A549 (cell line): Measurements from ENCODE around the gene DPM1. TPM values are rescaled to one million over a fixed set of nuclear protein-coding genes. Genes with fewer than 3 reads are reported as not detected.

ENCODE experiments used
- ATAC-seq, 2 experiments: fragments of 200-7000 bp in 1 of 2; fragments of >200 bp in 1 of 2; cut with Nextera tagmentation in 1 of 2; cut with Tn5 transposase in 1 of 2; 3 replicates each; pipeline versions ENCODE4 v1.8.0 to v1.9.1; 2018 to 2020; ENCODE audit warnings: mild to moderate bottlenecking in 1 of 2, moderate library complexity in 1 of 2
- CTCF ChIA-PET: fragments of 300-600 bp; sonication (Branson Sonifier 250); formaldehyde crosslinking; extraction: SDS; loops from one replicate; lab custom pipeline; 2021; ENCODE audit warnings: antibody characterized with exemption, inconsistent platforms; lab: Yijun Ruan, JAX
- POLR2A ChIA-PET: fragments of 350-600 bp; formaldehyde crosslinking; extraction: SDS; loops from one replicate; lab custom pipeline; 2021; ENCODE audit warnings: antibody characterized with exemption, inconsistent platforms; lab: Yijun Ruan, JAX
- DNase-seq, 2 experiments: peaks; one replicate each; pipeline versions ENCODE4 v3.0.0 to v3.0.0-alpha.2; 2011 to 2016; ENCODE audit warnings: low read depth in 1 of 2, low spot score in 1 of 2
- FAIRE-seq: peaks from 2 replicates; lab custom pipeline; 2011; peaks lifted over from hg19 to GRCh38; lab: Jason Lieb, UNC
- H3K27ac ChIP-seq, 2 experiments: fragments of >200 bp; sonication (Bioruptor Twin); formaldehyde crosslinking; 3 replicates each; pipeline ENCODE4 v1.5.1; 2016 to 2017
- H3K4me1 ChIP-seq: fragments of >200 bp; sonication (Bioruptor Twin); formaldehyde crosslinking; 3 replicates; pipeline ENCODE4 v1.6.1; 2016
- H3K4me2 ChIP-seq: fragments of >200 bp; sonication (Bioruptor Twin); formaldehyde crosslinking; 3 replicates; pipeline ENCODE4 v1.6.1; 2016
- H3K4me3 ChIP-seq: fragments of >200 bp; sonication (Bioruptor Twin); formaldehyde crosslinking; 3 replicates; pipeline ENCODE4 v1.5.1; 2016
- H3K9me3 ChIP-seq: fragments of >200 bp; sonication (Bioruptor Twin); formaldehyde crosslinking; 3 replicates; pipeline ENCODE4 v1.6.1; 2016
- CBX8 ChIP-seq: fragments of 200-600 bp; sonication (generic); IDR thresholded peaks from 2 replicates; pipeline ENCODE4 v1.6.1; 2016
- CHD4 ChIP-seq: fragments of 200-600 bp; sonication (generic); IDR thresholded peaks from 2 replicates; pipeline ENCODE4 v1.6.1; 2016; ENCODE audit warnings: antibody characterized with exemption, mild to moderate bottlenecking, borderline replicate concordance
- EHMT2 ChIP-seq: fragments of 200-600 bp; sonication (generic); IDR thresholded peaks from 2 replicates; pipeline ENCODE4 v1.6.1; 2016; ENCODE audit warnings: antibody characterized with exemption, low read depth, mild to moderate bottlenecking, moderate library complexity
- EP300 ChIP-seq, 2 experiments: fragments of >200 bp; sonication (Bioruptor Twin); formaldehyde crosslinking; IDR thresholded peaks; 2 replicates in 1 of 2; 3 replicates in 1 of 2; pipeline ENCODE4 v1.6.1; 2016 to 2017
- ESRRA ChIP-seq: fragments of 150-350 bp; IDR thresholded peaks from 2 replicates; pipeline ENCODE4 v1.6.1; 2014; ENCODE audit warnings: mild to moderate bottlenecking, low read length, borderline replicate concordance
- FOXS1 ChIP-seq: fragments of 250-450 bp; sonication (Bioruptor Pico); IDR thresholded peaks from 2 replicates; pipeline ENCODE4 v1.5.0; 2020; ENCODE audit warnings: mild to moderate bottlenecking, moderate library complexity
- GATA3 ChIP-seq: IDR thresholded peaks from 2 replicates; pipeline ENCODE4 v1.6.1; 2012; ENCODE audit warnings: borderline replicate concordance
- HDAC2 ChIP-seq: fragments of 200-600 bp; sonication (generic); IDR thresholded peaks from 2 replicates; pipeline ENCODE4 v1.6.1; 2016
- HEYL ChIP-seq: fragments of 250-450 bp; sonication (Bioruptor Pico); IDR thresholded peaks from 2 replicates; pipeline ENCODE4 v1.8.0; 2021; ENCODE audit warnings: mild to moderate bottlenecking, moderate library complexity
- HOXA7 ChIP-seq: fragments of 250-450 bp; sonication (Bioruptor Pico); IDR thresholded peaks from 2 replicates; pipeline ENCODE4 v1.5.0; 2020; ENCODE audit warnings: mild to moderate bottlenecking, moderate library complexity
- KDM1A ChIP-seq: fragments of 200-600 bp; sonication (generic); IDR thresholded peaks from 2 replicates; pipeline ENCODE4 v1.6.1; 2016; ENCODE audit warnings: low read depth, mild to moderate bottlenecking
- MAFK ChIP-seq: fragments of 450-650 bp; IDR thresholded peaks from 2 replicates; pipeline ENCODE4 v1.6.1; 2014; ENCODE audit not compliant: partially characterized antibody
- MAZ ChIP-seq: fragments of 150-350 bp; IDR thresholded peaks from 2 replicates; pipeline ENCODE4 v1.6.1; 2014; ENCODE audit warnings: antibody characterized with exemption, low read depth, low read length, borderline replicate concordance
- NR3C1 ChIP-seq: fragments of >200 bp; sonication (Bioruptor Twin); formaldehyde crosslinking; IDR thresholded peaks from 3 replicates; pipeline ENCODE4 v1.6.1; 2017
- PBX3 ChIP-seq: IDR thresholded peaks from 2 replicates; pipeline ENCODE4 v1.6.1; 2012
- PHF8 ChIP-seq: fragments of 200-600 bp; sonication (generic); IDR thresholded peaks from 2 replicates; pipeline ENCODE4 v1.6.1; 2016; ENCODE audit warnings: low read depth, mild to moderate bottlenecking, antibody characterized with exemption, moderate library complexity, borderline replicate concordance
- RARB ChIP-seq: fragments of 250-450 bp; sonication (Bioruptor Pico); IDR thresholded peaks from 2 replicates; pipeline ENCODE4 v1.8.0; 2021; ENCODE audit warnings: mild to moderate bottlenecking, moderate library complexity
- SMC3 ChIP-seq: fragments of >200 bp; sonication (Bioruptor Twin); formaldehyde crosslinking; IDR thresholded peaks from 3 replicates; pipeline ENCODE4 v1.6.1; 2018; ENCODE audit warnings: inconsistent platforms
- SREBF2 ChIP-seq: fragments of 450-650 bp; IDR thresholded peaks from 2 replicates; pipeline ENCODE4 v1.6.1; 2014; ENCODE audit warnings: mild to moderate bottlenecking, moderate library complexity
- TFCP2L1 ChIP-seq: fragments of 250-450 bp; sonication (Bioruptor Pico); IDR thresholded peaks from 2 replicates; pipeline ENCODE4 v1.5.0; 2021; ENCODE audit warnings: mild to moderate bottlenecking
- TP53 ChIP-seq: fragments of 250-450 bp; sonication (Bioruptor Pico); IDR thresholded peaks from 2 replicates; pipeline ENCODE4 v1.5.0; 2021; ENCODE audit warnings: mild to moderate bottlenecking, moderate library complexity
- ZFP36 ChIP-seq: fragments of 450-650 bp; IDR thresholded peaks from 2 replicates; pipeline ENCODE4 v1.6.1; 2014; ENCODE audit warnings: borderline replicate concordance; ENCODE audit not compliant: partially characterized antibody
- ZNF302 ChIP-seq: fragments of 250-450 bp; sonication (Bioruptor Pico); IDR thresholded peaks from 2 replicates; pipeline ENCODE4 v1.9.0; 2021; ENCODE audit warnings: inconsistent platforms, mild to moderate bottlenecking, moderate library complexity
- WGBS: methylation state at CpG from one replicate; pipeline ENCODE4 v1.1.6; 2017; ENCODE audit errors: missing lambda C conversion rate; 5-methylcytosine and 5-hydroxymethylcytosine counted together
- polyA plus RNA-seq, 4 experiments: library from polyadenylated mRNA; depleted of rRNA in 3 of 4; stranded (reverse); fragments of >200 nt; fragmentation: RNase III in 1 of 4; extraction: RNeasy Plus Mini Kit Qiagen cat#74134 plus additional on column Dnase treatment in 1 of 4; gene quantifications; 2 replicates in 3 of 4; 3 replicates in 1 of 4; pipeline ENCODE4 v1.2.3, GENCODE V29; 2011 to 2017
- TF ChIP-seq, protein P1 (sequence below): fragments of 150-350 bp; IDR thresholded peaks from 2 replicates; pipeline ENCODE4 v1.6.1; 2014; ENCODE audit warnings: low read depth, mild to moderate bottlenecking, low read length
- TF ChIP-seq, protein P2 (sequence below): IDR thresholded peaks from 2 replicates; pipeline ENCODE4 v1.6.1; 2012
- TF ChIP-seq, protein P3 (sequence below): fragments of >200 bp; sonication (Bioruptor Twin); formaldehyde crosslinking; IDR thresholded peaks from 3 replicates; pipeline ENCODE4 v1.6.1; 2016
- TF ChIP-seq, protein P4 (sequence below): fragments of 250-450 bp; sonication (Bioruptor Pico); IDR thresholded peaks from 2 replicates; pipeline ENCODE4 v1.5.0; 2021; ENCODE audit warnings: mild to moderate bottlenecking, moderate library complexity, borderline replicate concordance
- TF ChIP-seq, protein P5 (sequence below): fragments of 200-600 bp; sonication (generic); IDR thresholded peaks from 2 replicates; pipeline ENCODE4 v1.6.1; 2016; ENCODE audit warnings: antibody characterized with exemption, mild to moderate bottlenecking, moderate library complexity

The DPM1 gene
- polyA plus RNA-seq, 2 of the 4 experiments (the other 2 are of a cell fraction) = 104 to 106 TPM

DNA sequence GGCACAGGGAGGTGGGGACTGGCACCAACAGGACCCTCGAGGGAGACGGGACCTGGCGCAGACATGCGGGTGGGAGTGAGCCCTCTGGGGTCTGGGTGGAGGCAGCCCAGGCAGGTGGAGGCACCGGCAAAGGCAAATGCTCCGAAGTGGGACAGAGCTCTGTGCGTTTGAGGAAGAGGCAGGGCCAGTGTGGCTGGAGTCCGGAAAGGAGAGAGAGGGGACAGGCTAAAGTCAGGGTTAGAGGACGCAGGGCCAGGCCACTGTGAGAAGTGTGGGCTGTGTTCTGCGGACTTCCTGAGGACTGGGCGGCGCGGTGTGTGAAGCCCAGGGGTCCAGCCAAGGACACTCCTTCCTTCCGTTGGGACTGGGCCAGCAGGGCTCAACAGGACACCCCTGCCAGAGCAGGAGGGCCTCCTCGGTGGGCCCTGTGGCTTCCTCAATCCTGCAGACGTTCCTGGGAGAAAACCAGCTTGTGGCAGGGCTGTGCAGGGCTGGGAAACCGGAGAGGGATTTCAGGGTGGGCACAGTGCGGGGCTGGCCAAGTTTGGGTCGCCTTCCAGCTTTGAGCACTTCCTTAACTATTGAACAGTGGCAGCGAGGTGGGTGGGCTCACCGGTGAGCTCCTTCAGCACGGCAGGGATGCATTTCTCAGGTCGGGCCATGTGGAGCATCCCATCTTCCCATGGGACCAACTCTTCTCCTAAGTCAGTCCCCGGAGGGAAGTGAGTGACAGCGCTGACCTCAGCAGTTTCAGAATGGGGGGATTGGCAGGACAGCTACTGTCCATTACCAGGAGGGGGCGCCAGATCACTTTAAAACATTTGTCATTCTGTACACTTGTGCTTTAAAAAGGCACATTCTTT is 22.8 kb upstream of the DPM1 start (continued):
- no peak for TF ChIP-seq ESRRA

GRCh38 chr20:50980071-50980681 is 21.8 kb upstream of the DPM1 start:
- DNase-seq = peak; percentile 82 to 88
- Histone ChIP-seq H3K4me2 (peak overlapping the region; percentile 48), H3K4me1 (peaks cover 41% of the 10 kb centered on the region), H3K9me3 (no peaks in the 10 kb centered on the region), H3K27ac (peak overlapping the region; percentile 64 to 83), H3K4me3 (no peak overlapping the region)
- no peak for FAIRE-seq
- 9% methylated on average over 8 of the region's 8 CpGs for WGBS
- peak; percentile 78 to 79 for ATAC-seq
- POLR2A ChIA-PET = interaction anchor here (0.9 to 1.0 kb wide), 2 partner anchors 22 to 49 kb away, joined by 5 read pairs; partner anchors contain the start of genes ADNP, DPM1 and MOCS3
- CTCF ChIA-PET = interaction anchor here (0.9 to 20.8 kb wide), 19 partner anchors 8 to 1103 kb away, joined by 3 to 565 read pairs (median 6); partner anchors contain the start of gene ADNP
- TF ChIP-seq, protein P1, sequence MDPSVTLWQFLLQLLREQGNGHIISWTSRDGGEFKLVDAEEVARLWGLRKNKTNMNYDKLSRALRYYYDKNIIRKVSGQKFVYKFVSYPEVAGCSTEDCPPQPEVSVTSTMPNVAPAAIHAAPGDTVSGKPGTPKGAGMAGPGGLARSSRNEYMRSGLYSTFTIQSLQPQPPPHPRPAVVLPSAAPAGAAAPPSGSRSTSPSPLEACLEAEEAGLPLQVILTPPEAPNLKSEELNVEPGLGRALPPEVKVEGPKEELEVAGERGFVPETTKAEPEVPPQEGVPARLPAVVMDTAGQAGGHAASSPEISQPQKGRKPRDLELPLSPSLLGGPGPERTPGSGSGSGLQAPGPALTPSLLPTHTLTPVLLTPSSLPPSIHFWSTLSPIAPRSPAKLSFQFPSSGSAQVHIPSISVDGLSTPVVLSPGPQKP = no peak
- TF ChIP-seq EP300 (IDR thresholded peaks at IDR 0.05) (peak; percentile 40 to 62; a peak in 2 of 5 replicates), ESRRA (no peak), MAFK (peak; percentile 61), ZNF302 (CRISPR knock-in tag) (no peak), MAZ (no peak), TFCP2L1 (CRISPR knock-in tag) (no peak), RARB (no peak), NR3C1 (no peak), HEYL (no peak), SMC3 (no peak), CBX8 (no peak), TP53 (CRISPR knock-in tag) (no peak), GATA3 (peak; percentile 79; the same call in 1 of the 2 replicates), FOXS1 (CRISPR knock-in tag) (no peak), EHMT2 (no peak), HOXA7 (no peak), PHF8 (no peak), ZFP36 (no peak), HDAC2 (no peak), KDM1A (no peak), PBX3 (peak; percentile 53; the same call in 1 of the 2 replicates), CHD4 (no peak), SREBF2 (no peak)
- TF ChIP-seq, protein P2, sequence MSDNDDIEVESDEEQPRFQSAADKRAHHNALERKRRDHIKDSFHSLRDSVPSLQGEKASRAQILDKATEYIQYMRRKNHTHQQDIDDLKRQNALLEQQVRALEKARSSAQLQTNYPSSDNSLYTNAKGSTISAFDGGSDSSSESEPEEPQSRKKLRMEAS = peak; percentile 40
- TF ChIP-seq, protein P3, sequence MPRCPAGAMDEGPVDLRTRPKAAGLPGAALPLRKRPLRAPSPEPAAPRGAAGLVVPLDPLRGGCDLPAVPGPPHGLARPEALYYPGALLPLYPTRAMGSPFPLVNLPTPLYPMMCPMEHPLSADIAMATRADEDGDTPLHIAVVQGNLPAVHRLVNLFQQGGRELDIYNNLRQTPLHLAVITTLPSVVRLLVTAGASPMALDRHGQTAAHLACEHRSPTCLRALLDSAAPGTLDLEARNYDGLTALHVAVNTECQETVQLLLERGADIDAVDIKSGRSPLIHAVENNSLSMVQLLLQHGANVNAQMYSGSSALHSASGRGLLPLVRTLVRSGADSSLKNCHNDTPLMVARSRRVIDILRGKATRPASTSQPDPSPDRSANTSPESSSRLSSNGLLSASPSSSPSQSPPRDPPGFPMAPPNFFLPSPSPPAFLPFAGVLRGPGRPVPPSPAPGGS = no peak
- TF ChIP-seq, protein P4, sequence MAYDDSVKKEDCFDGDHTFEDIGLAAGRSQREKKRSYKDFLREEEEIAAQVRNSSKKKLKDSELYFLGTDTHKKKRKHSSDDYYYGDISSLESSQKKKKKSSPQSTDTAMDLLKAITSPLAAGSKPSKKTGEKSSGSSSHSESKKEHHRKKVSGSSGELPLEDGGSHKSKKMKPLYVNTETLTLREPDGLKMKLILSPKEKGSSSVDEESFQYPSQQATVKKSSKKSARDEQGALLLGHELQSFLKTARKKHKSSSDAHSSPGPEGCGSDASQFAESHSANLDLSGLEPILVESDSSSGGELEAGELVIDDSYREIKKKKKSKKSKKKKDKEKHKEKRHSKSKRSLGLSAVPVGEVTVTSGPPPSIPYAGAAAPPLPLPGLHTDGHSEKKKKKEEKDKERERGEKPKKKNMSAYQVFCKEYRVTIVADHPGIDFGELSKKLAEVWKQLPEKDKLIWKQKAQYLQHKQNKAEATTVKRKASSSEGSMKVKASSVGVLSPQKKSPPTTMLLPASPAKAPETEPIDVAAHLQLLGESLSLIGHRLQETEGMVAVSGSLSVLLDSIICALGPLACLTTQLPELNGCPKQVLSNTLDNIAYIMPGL = no peak
- TF ChIP-seq, protein P5, sequence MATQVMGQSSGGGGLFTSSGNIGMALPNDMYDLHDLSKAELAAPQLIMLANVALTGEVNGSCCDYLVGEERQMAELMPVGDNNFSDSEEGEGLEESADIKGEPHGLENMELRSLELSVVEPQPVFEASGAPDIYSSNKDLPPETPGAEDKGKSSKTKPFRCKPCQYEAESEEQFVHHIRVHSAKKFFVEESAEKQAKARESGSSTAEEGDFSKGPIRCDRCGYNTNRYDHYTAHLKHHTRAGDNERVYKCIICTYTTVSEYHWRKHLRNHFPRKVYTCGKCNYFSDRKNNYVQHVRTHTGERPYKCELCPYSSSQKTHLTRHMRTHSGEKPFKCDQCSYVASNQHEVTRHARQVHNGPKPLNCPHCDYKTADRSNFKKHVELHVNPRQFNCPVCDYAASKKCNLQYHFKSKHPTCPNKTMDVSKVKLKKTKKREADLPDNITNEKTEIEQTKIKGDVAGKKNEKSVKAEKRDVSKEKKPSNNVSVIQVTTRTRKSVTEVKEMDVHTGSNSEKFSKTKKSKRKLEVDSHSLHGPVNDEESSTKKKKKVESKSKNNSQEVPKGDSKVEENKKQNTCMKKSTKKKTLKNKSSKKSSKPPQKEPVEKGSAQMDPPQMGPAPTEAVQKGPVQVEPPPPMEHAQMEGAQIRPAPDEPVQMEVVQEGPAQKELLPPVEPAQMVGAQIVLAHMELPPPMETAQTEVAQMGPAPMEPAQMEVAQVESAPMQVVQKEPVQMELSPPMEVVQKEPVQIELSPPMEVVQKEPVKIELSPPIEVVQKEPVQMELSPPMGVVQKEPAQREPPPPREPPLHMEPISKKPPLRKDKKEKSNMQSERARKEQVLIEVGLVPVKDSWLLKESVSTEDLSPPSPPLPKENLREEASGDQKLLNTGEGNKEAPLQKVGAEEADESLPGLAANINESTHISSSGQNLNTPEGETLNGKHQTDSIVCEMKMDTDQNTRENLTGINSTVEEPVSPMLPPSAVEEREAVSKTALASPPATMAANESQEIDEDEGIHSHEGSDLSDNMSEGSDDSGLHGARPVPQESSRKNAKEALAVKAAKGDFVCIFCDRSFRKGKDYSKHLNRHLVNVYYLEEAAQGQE = no peak
